Activated CD8-positive, alpha-beta T cell treated with anti-CD3 and anti-CD28 coated beads for 36 hours (primary cell): ENCODE results near the gene ART5. TPM values are rescaled to one million over a fixed set of nuclear protein-coding genes. Genes with fewer than 3 reads are reported as not detected.

ENCODE experiments used
- ATAC-seq: fragments of 200-7000 bp; cut with Tn5 transposase; one replicate; pipeline ENCODE4 v1.10.0; 2021; ENCODE audit warnings: mild to moderate bottlenecking, moderate library complexity
- CTCF ChIA-PET: fragments of 350-600 bp; sonication (Branson Sonifier 250); formaldehyde crosslinking; loops from one replicate; lab custom pipeline; 2021; ENCODE audit warnings: antibody characterized with exemption; lab: Charles Lee
- POLR2A ChIA-PET: fragments of 350-600 bp; sonication (Branson Sonifier 250); formaldehyde crosslinking; loops from one replicate; lab custom pipeline; 2021; ENCODE audit warnings: antibody characterized with exemption; lab: Charles Lee
- DNase-seq: peaks from one replicate; pipeline ENCODE4 v3.0.0-alpha.2; 2020
- H3K27ac Mint-ChIP-seq: one replicate; pipeline ENCODE4 v1.8.0; 2021; ENCODE audit warnings: mild to moderate bottlenecking, mixed read lengths
- H3K27me3 Mint-ChIP-seq: one replicate; pipeline ENCODE4 v1.8.0; 2021; ENCODE audit warnings: mixed read lengths
- H3K36me3 Mint-ChIP-seq: one replicate; pipeline ENCODE4 v1.8.0; 2021; ENCODE audit warnings: low read depth, mixed read lengths
- H3K4me1 Mint-ChIP-seq: one replicate; pipeline ENCODE4 v1.8.0; 2021; ENCODE audit warnings: low read depth, mixed read lengths
- H3K4me3 Mint-ChIP-seq: one replicate; pipeline ENCODE4 v1.8.0; 2021; ENCODE audit warnings: mild to moderate bottlenecking, moderate library complexity, mixed read lengths
- H3K9me3 Mint-ChIP-seq: one replicate; pipeline ENCODE4 v1.8.0; 2021; ENCODE audit warnings: mixed read lengths
- intact Hi-C: fragments of 100-400 bp; cut with micrococcal nuclease; formaldehyde crosslinking; loops from one replicate; pipeline ENCODE4 v1.10.0; 2022
- total RNA-seq, 2 experiments: library from RNA; stranded (reverse); gene quantifications; one replicate each; pipeline ENCODE4 v1.2.3, GENCODE V29; 2021
- TF ChIP-seq, protein P1 (sequence below): fragments of 200-600 bp; IDR thresholded peaks from one replicate; pipeline ENCODE4 v1.8.0; 2022; ENCODE audit warnings: antibody characterized with exemption, mild to moderate bottlenecking

Gene ART5
- total RNA-seq, 2 experiments from 2014 or later, result not detected

DNA sequence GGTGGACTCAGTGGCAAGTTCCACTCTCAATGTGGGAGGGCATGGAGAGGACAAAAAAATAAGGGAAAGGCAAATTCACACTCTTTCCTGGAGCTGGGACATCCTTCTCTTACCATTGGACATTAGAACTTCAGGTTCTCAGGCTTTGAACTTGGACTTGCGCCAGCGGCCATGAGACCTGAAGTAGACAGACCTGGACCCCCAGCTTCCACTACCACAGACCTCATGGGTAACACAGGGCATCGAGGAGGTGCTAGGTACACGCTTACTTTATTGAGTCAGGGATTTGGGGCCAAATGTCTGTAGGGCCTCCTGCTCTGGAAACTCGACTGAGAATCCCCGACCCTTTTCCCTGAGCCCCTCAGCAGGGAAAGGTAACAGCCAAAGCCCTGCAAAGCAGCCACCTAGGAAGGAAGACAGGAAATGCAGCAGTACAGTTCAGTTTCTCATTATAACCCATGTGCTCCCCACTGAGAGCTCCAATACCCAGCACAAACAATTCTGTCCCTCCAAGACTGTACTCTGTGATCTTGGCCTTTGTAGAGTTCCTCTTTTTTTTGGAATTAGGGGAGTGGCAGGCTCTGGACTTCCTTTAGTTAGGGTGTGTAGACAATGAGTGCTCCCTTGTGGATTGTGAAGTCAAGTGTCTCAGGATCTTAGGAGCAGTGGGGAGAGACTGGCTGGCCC, 23.7 kb upstream of the ART5 start:
- CTCF ChIA-PET, result no interaction called here

DNA sequence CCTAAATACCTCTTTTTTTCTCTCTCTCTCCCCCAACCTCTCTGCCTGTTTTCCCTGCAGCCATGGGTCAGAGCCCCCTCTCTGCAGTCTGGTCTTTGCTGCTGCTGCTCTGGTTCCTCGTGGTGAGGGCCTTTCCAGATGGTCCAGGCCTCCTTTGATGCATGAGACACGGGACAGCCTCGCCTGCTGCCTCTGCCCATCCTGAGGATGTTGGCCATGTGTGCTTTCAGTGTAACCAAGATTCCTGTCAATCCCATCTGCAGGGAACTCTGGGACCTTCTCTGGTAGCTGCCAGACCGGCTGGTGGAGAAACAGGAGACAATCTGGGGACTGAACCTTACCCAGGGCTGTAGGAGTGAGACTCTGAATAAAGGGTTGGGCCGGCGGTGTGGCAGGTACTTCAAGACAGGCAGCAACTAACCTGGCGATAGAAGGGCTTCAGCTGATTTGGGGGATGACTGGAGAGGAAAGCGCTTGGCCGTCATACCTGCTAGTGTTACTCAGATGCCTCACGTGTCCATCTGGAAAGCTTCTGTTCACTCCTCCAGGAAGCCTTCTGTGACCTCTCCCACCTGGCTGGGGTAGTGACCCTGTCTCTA, 22.3 kb upstream of the ART5 start:
- TF ChIP-seq, protein P1, sequence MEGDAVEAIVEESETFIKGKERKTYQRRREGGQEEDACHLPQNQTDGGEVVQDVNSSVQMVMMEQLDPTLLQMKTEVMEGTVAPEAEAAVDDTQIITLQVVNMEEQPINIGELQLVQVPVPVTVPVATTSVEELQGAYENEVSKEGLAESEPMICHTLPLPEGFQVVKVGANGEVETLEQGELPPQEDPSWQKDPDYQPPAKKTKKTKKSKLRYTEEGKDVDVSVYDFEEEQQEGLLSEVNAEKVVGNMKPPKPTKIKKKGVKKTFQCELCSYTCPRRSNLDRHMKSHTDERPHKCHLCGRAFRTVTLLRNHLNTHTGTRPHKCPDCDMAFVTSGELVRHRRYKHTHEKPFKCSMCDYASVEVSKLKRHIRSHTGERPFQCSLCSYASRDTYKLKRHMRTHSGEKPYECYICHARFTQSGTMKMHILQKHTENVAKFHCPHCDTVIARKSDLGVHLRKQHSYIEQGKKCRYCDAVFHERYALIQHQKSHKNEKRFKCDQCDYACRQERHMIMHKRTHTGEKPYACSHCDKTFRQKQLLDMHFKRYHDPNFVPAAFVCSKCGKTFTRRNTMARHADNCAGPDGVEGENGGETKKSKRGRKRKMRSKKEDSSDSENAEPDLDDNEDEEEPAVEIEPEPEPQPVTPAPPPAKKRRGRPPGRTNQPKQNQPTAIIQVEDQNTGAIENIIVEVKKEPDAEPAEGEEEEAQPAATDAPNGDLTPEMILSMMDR, result no peak
- no peak overlapping the region for H3K27ac Mint-ChIP-seq
- no peaks in the 10 kb centered on the region for H3K9me3 Mint-ChIP-seq
- H3K4me3 Mint-ChIP-seq, result no peak overlapping the region
- POLR2A ChIA-PET, result no interaction called here
- H3K4me1 Mint-ChIP-seq, result no peaks in the 10 kb centered on the region
- ATAC-seq (no peak), DNase-seq (no peak)
- H3K36me3 Mint-ChIP-seq, result peaks cover 6% of the 10 kb centered on the region
- intact Hi-C loops, result no loop called here
- CTCF ChIA-PET, result interaction anchor here (0.9 kb wide), 1 partner anchor 39 kb away, joined by 3 read pairs; no protein-coding TSS in a partner anchor
- H3K27me3 Mint-ChIP-seq, result no peaks in the 10 kb centered on the region

More for the DNA sequence above, 23.7 kb upstream of the ART5 start:
- POLR2A ChIA-PET, result no interaction called here
- intact Hi-C loops, result no loop called here
- no peak overlapping the region for H3K4me3 Mint-ChIP-seq
- DNase-seq (no peak), ATAC-seq (no peak)
- TF ChIP-seq, protein P1, result no peak
- no peaks in the 10 kb centered on the region for H3K4me1 Mint-ChIP-seq
- H3K9me3 Mint-ChIP-seq, result no peaks in the 10 kb centered on the region
- no peaks in the 10 kb centered on the region for H3K27me3 Mint-ChIP-seq
- no peak overlapping the region for H3K27ac Mint-ChIP-seq
- H3K36me3 Mint-ChIP-seq, result peaks cover 19% of the 10 kb centered on the region

DNA sequence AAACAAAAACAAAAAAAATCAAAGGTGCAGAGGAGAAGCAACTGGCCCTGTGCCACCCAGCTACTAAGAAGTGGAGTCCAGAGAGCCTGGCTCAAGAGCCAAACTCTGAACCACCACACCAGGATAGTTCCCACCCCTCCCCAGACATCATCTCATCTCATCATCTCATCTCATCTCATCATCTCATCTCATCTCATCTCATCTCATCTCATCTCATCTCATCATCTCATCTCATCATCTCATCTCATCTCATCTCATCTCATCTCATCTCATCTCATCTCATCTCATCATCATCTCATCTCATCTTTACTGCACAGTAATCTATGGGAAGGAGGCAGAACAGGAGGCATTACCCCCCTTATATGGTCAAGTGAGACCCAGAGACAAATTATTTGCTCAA, 21.1 kb upstream of the ART5 start:
- DNase-seq, result no peak
- H3K9me3 Mint-ChIP-seq, result no peaks in the 10 kb centered on the region
- H3K4me3 Mint-ChIP-seq, result no peak overlapping the region
- H3K36me3 Mint-ChIP-seq, result peaks cover 3% of the 10 kb centered on the region
- no peak for ATAC-seq
- POLR2A ChIA-PET, result no interaction called here
- intact Hi-C loops, result no loop called here
- TF ChIP-seq, protein P1, result no peak
- no peaks in the 10 kb centered on the region for H3K4me1 Mint-ChIP-seq
- no peak overlapping the region for H3K27ac Mint-ChIP-seq
- CTCF ChIA-PET, result interaction anchor here (0.9 kb wide), 1 partner anchor 38 kb away, joined by 3 read pairs; no protein-coding TSS in a partner anchor
- H3K27me3 Mint-ChIP-seq, result peaks cover 3% of the 10 kb centered on the region

DNA sequence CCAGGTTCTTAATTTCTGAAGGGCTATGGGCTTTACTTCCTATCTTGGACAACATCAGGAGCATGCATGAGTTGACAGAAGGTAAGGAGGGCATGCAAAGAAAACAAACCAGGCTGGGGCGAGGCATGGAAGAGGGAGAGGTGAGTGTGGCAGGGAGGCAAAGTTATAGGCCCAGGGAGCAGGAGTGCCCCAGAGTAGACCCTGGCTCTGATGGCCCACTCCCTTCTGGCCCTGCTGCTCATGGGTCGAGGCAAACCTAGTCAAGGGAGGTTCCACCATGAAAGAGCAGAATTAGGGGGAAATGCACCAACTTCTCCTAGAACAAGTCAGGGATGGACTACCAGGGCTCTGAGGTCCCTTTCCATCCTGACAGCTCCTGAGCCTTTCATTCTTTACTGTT, 19.2 kb upstream of the ART5 start:
- intact Hi-C loops, result no loop called here
- H3K9me3 Mint-ChIP-seq, result no peaks in the 10 kb centered on the region
- ChIA-PET CTCF (no interaction called here), POLR2A (no interaction called here)
- DNase-seq (no peak), ATAC-seq (no peak)
- H3K36me3 Mint-ChIP-seq, result peaks cover 3% of the 10 kb centered on the region
- H3K4me3 Mint-ChIP-seq, result no peak overlapping the region
- H3K27me3 Mint-ChIP-seq, result peaks cover 3% of the 10 kb centered on the region
- no peaks in the 10 kb centered on the region for H3K4me1 Mint-ChIP-seq
- H3K27ac Mint-ChIP-seq, result no peak overlapping the region
- TF ChIP-seq, protein P1, result no peak
